ENCODE results near the gene CCDC85B. TPM values are rescaled to one million over a fixed set of nuclear protein-coding genes. Genes with fewer than 3 reads are reported as not detected.

The CCDC85B gene
- total RNA-seq, 1 experiment from 2014 or later = 85.4 TPM

GRCh38 chr11:65873318-65874156 lies 16.9 kb upstream of the CCDC85B start:
- DNase-seq (ENCODE audit: low read depth, low spot score) = no peak
- BruUV-seq (replicated peaks) = no TSS peak
- Histone ChIP-seq H3K4me3 (ENCODE audit: low read depth in 2 of 2, low read length in 2 of 2) (peak overlapping the region; percentile 57 to 73), H3K27ac (ENCODE audit: low read length) (peak overlapping the region; percentile 86), H3K27me3 (ENCODE audit: control insufficient read depth, insufficient read depth, low read length) (no peaks in the 10 kb centered on the region), H3K9me3 (ENCODE audit: control insufficient read depth, insufficient read depth, low read depth, low read length) (no peaks in the 10 kb centered on the region), H3K36me3 (ENCODE audit: control insufficient read depth, insufficient read depth, low read length) (no peaks in the 10 kb centered on the region), H3K4me1 (ENCODE audit: control insufficient read depth, insufficient read depth, low read length) (peaks cover 12% of the 10 kb centered on the region)
- ChIA-PET CTCF (interaction anchor here (0.7 to 1.2 kb wide), 3 partner anchors 11 to 86 kb away, joined by 5 to 24 read pairs (median 6); partner anchors contain the start of gene FIBP), POLR2A (interaction anchor here (0.5 to 1.0 kb wide), 3 partner anchors 14 to 211 kb away, joined by 3 to 10 read pairs (median 3); partner anchors contain the start of gene RELA)
- peak; percentile 83 for ATAC-seq
- intact Hi-C loops (cut with micrococcal nuclease; ENCODE audit: unreplicated experiment) = no loop called here
- in situ Hi-C loops (cut with HindIII; ENCODE audit: low pct_unique_long_range_greater_than_20kb, low sequenced_read_pairs) = no loop called here
- TF ChIP-seq SIN3A (IDR thresholded peaks at IDR 0.05; ENCODE audit: borderline replicate concordance, insufficient read depth, low read depth, low read length) (no peak), POLR2AphosphoS5 (IDR thresholded peaks at IDR 0.05; ENCODE audit: low read depth, low read length) (peak; percentile 61; the same call in 1 of the 2 replicates)

GRCh38 chr11:65879617-65880016 lies 10.9 kb upstream of the CCDC85B start, which contains the start of gene CTSW:
Gene CTSW (plus strand): TSS chr11:65879837. CDS start chr11:65879855, 18 bp downstream.
- intact Hi-C loops (cut with micrococcal nuclease; ENCODE audit: unreplicated experiment) (no loop called here), in situ Hi-C loops (cut with HindIII; ENCODE audit: low pct_unique_long_range_greater_than_20kb, low sequenced_read_pairs) (no loop called here)
- ChIA-PET CTCF (no interaction called here), POLR2A (no interaction called here)
- no peak for TF ChIP-seq CTCF (IDR thresholded peaks at IDR 0.05)
- 0 out of 2 replicates have a peak, but pooled peaks have one; percentile 48 for TF ChIP-seq POLR2AphosphoS5 (IDR thresholded peaks at IDR 0.05; ENCODE audit: low read depth, low read length)
- Histone ChIP-seq H3K9me3 (ENCODE audit: control insufficient read depth, insufficient read depth, low read depth, low read length) (no peaks in the 10 kb centered on the region), H3K36me3 (ENCODE audit: control insufficient read depth, insufficient read depth, low read length) (peaks cover 4% of the 10 kb centered on the region; the same call in 1 of the 2 replicates), H3K4me1 (ENCODE audit: control insufficient read depth, insufficient read depth, low read length) (peaks cover under 1% of the 10 kb centered on the region; the same call in 1 of the 2 replicates), H3K27ac (ENCODE audit: low read length) (no peak within 1 kb of the TSS), H3K27me3 (ENCODE audit: control insufficient read depth, insufficient read depth, low read length) (no peaks in the 10 kb centered on the region), H3K4me3 (ENCODE audit: low read depth in 2 of 2, low read length in 2 of 2) (no peak within 1 kb of the TSS)
- 0 out of 2 replicates have a peak, but pooled peaks have one; percentile 2 for ATAC-seq
- BruUV-seq (replicated peaks) = no TSS peak
- DNase-seq (ENCODE audit: low read depth, low spot score) = no peak

- BruUV-seq (replicated peaks) = no TSS peak
- no peak overlapping the region for H3K27ac ChIP-seq (ENCODE audit: low read length)
- H3K4me3 ChIP-seq (ENCODE audit: low read depth in 2 of 2, low read length in 2 of 2) = no peak overlapping the region
- ATAC-seq (no peak), DNase-seq (ENCODE audit: low read depth, low spot score) (no peak)
- peaks cover 4% of the 10 kb centered on the region; the same call in 1 of the 2 replicates for H3K36me3 ChIP-seq (ENCODE audit: control insufficient read depth, insufficient read depth, low read length)
- no peaks in the 10 kb centered on the region for H3K9me3 ChIP-seq (ENCODE audit: control insufficient read depth, insufficient read depth, low read depth, low read length)
- H3K4me1 ChIP-seq (ENCODE audit: control insufficient read depth, insufficient read depth, low read length) = peaks cover 4% of the 10 kb centered on the region
- no peaks in the 10 kb centered on the region for H3K27me3 ChIP-seq (ENCODE audit: control insufficient read depth, insufficient read depth, low read length)
- ChIA-PET CTCF (no interaction called here), POLR2A (interaction anchor here (0.7 kb wide), 1 partner anchor 135 kb away, joined by 5 read pairs; no protein-coding TSS in a partner anchor)
- in situ Hi-C loops (cut with HindIII; ENCODE audit: low pct_unique_long_range_greater_than_20kb, low sequenced_read_pairs) = no loop called here
- TF ChIP-seq TCF7L2 (IDR thresholded peaks at IDR 0.05; ENCODE audit: low read depth, low read length) (no peak), CTCF (IDR thresholded peaks at IDR 0.05) (no peak), SIN3A (IDR thresholded peaks at IDR 0.05; ENCODE audit: borderline replicate concordance, insufficient read depth, low read depth, low read length) (no peak), POLR2AphosphoS5 (IDR thresholded peaks at IDR 0.05; ENCODE audit: low read depth, low read length) (no peak; the same call in 1 of the 2 replicates), REST (IDR thresholded peaks at IDR 0.05; ENCODE audit: insufficient read depth in 1 of 2, low read depth in 2 of 2, low read length in 1 of 2) (no peak)
- intact Hi-C loops (cut with micrococcal nuclease; ENCODE audit: unreplicated experiment) = no loop called here
These were observed 10.4 kb upstream of the CCDC85B start for GRCh38 chr11:65880027-65880426.

All from Panc1 (cell line).